Trophoblast cell (in vitro differentiated cells and primary cell): ENCODE measurements around the gene GPATCH3. TPM values are rescaled to one million over a fixed set of nuclear protein-coding genes. Genes with fewer than 3 reads are reported as not detected.
"Not testable (repeated sequence)": the region's sequence is repeated elsewhere in the genome, so short reads cannot be mapped to it uniquely, and the experiment has no call there.

Experiments
- DNase-seq, 2 donors: peaks; one replicate each; pipeline ENCODE4 v3.0.0-alpha.2; 2016
- H2AFZ ChIP-seq: 2 replicates; pipeline ENCODE4 v1.6.1; 2013; ENCODE audit warnings: low read length, moderate library complexity, mild to moderate bottlenecking; ENCODE audit not compliant: insufficient read depth, poor library complexity
- H2AK5ac ChIP-seq: 2 replicates; pipeline ENCODE4 v1.6.1; 2013; ENCODE audit warnings: mild to moderate bottlenecking, low read length
- H2BK120ac ChIP-seq: 2 replicates; pipeline ENCODE4 v1.6.1; 2013; ENCODE audit warnings: low read length, mild to moderate bottlenecking, moderate library complexity; ENCODE audit not compliant: insufficient read depth, poor library complexity
- H2BK12ac ChIP-seq: 2 replicates; pipeline ENCODE4 v1.6.1; 2013; ENCODE audit warnings: mild to moderate bottlenecking, low read length, moderate library complexity
- H2BK5ac ChIP-seq: 2 replicates; pipeline ENCODE4 v1.6.1; 2013; ENCODE audit warnings: low read length, low read depth, moderate library complexity, mild to moderate bottlenecking; ENCODE audit not compliant: poor library complexity
- H3K14ac ChIP-seq: 2 replicates; pipeline ENCODE4 v1.6.1; 2013; ENCODE audit warnings: mild to moderate bottlenecking, low read length
- H3K18ac ChIP-seq: 2 replicates; pipeline ENCODE4 v1.6.1; 2013; ENCODE audit warnings: mild to moderate bottlenecking, low read length
- H3K23ac ChIP-seq: 2 replicates; pipeline ENCODE4 v1.6.1; 2013; ENCODE audit warnings: low read length
- H3K27ac ChIP-seq: 2 replicates; pipeline ENCODE4 v1.5.1; 2013; ENCODE audit warnings: low read depth, mild to moderate bottlenecking, inconsistent platforms, low read length, moderate library complexity
- H3K27me3 ChIP-seq: 2 replicates; pipeline ENCODE4 v1.6.1; 2013; ENCODE audit warnings: inconsistent platforms, mild to moderate bottlenecking, low read length, moderate library complexity; ENCODE audit not compliant: insufficient read depth
- H3K36me3 ChIP-seq, 2 experiments: 1 replicate in 1 of 2; 2 replicates in 1 of 2; pipeline ENCODE4 v1.6.1; 2013; ENCODE audit warnings: low read length in 2 of 2, mild to moderate bottlenecking in 2 of 2, moderate library complexity in 1 of 2; ENCODE audit not compliant: insufficient read depth in 2 of 2, control insufficient read depth in 1 of 2
- H3K4ac ChIP-seq: 2 replicates; pipeline ENCODE4 v1.6.1; 2013; ENCODE audit warnings: low read depth, mild to moderate bottlenecking, low read length, moderate library complexity
- H3K4me1 ChIP-seq, 2 experiments: 1 replicate in 1 of 2; 2 replicates in 1 of 2; pipeline ENCODE4 v1.6.1; 2013; ENCODE audit warnings: low read length in 2 of 2, mild to moderate bottlenecking in 2 of 2, moderate library complexity in 1 of 2; ENCODE audit not compliant: insufficient read depth in 2 of 2, control insufficient read depth in 1 of 2
- H3K4me2 ChIP-seq: 2 replicates; pipeline ENCODE4 v1.6.1; 2013; ENCODE audit warnings: inconsistent platforms, mild to moderate bottlenecking, low read length, moderate library complexity
- H3K4me3 ChIP-seq: 2 replicates; pipeline ENCODE4 v1.5.1; 2013; ENCODE audit warnings: mild to moderate bottlenecking, low read depth, low read length, inconsistent platforms
- H3K79me1 ChIP-seq: one replicate; pipeline ENCODE4 v1.6.1; 2013; ENCODE audit warnings: low read length
- H3K79me2 ChIP-seq: 2 replicates; pipeline ENCODE4 v1.6.1; 2013; ENCODE audit warnings: low read length, mild to moderate bottlenecking; ENCODE audit not compliant: control insufficient read depth, insufficient read depth, poor library complexity
- H3K9ac ChIP-seq: 2 replicates; pipeline ENCODE4 v1.6.1; 2013; ENCODE audit warnings: mild to moderate bottlenecking, low read length
- H3K9me3 ChIP-seq: 2 replicates; pipeline ENCODE4 v1.6.1; 2013; ENCODE audit warnings: low read depth, mild to moderate bottlenecking, control low read depth, inconsistent platforms, low read length; ENCODE audit not compliant: insufficient read depth
- H4K12ac ChIP-seq: 2 replicates; pipeline ENCODE4 v1.6.1; 2013; ENCODE audit warnings: low read depth, mild to moderate bottlenecking, low read length, moderate library complexity
- H4K8ac ChIP-seq: 2 replicates; pipeline ENCODE4 v1.6.1; 2013; ENCODE audit warnings: low read depth, mild to moderate bottlenecking, low read length, moderate library complexity
- H4K91ac ChIP-seq: one replicate; pipeline ENCODE4 v1.6.1; 2013; ENCODE audit warnings: low read depth, mild to moderate bottlenecking, low read length, moderate library complexity
- WGBS: extraction: QIAGEN DNeasy Blood & Tissue Kit; methylation state at CpG from one replicate; pipeline ENCODE4 v1.1.7; 2013; ENCODE audit warnings: missing lambda C conversion rate; ENCODE audit not compliant: insufficient read length, insufficient coverage; ENCODE audit errors: extremely low coverage; 5-methylcytosine and 5-hydroxymethylcytosine counted together
- polyA plus RNA-seq: library from polyadenylated mRNA; stranded (reverse); fragments of 200-250 nt; gene quantifications from 2 replicates; pipeline ENCODE4 v1.2.3, GENCODE V29; 2013

Gene GPATCH3
- polyA plus RNA-seq = 17.8 and 18.2 TPM in 2 replicates

DNA sequence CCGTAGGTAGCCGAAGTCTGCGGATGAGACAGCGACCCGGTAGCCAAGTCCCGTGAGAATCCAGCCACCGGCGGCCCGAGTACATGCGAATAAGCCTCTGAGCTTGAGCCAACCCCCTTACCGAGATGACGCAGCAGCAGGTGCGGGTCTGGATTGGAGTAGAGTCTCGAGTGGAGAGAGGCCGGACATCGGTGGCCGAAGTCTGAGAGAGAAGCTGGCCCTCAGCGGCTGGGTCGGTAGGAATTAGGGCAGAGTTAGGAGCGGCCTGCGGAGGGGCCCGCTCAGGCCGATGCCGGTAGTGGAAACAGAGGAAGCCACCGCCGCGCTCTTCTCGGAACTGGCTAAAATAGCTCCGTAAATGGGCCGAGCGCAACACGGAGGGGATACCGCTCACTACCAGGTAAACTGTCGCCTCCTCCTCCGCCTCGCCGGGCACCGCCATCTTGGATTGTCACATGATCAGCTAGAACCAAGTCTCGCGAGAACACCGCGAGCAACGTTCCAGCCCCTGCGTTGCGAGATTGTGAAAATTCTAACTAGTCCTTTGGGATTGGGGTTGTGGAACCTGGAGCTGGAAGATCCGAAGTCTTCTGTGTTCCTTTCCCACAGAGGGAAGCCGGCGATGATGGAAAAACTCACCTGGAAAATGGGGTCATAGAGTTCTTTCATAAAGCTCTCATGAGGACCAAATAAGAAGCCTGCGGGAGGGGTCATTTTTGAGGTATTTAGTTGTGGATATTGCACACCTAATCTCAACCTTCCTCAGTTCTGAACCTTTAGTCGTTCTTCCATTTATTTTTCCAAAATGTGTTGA, at the start of gene GPATCH3:
TSS of gene GPATCH3 (minus strand) at position 467 of the 814 bp plus-strand sequence. CDS start at position 442, 25 bp downstream.
- Histone ChIP-seq H3K23ac (no peak within 1 kb of the TSS), H2BK5ac (peak within 1 kb of the TSS; percentile 73), H3K4me3 (peak within 1 kb of the TSS; percentile 88), H3K4ac (peak within 1 kb of the TSS; percentile 77), H2BK120ac (peak within 1 kb of the TSS; percentile 70), H3K79me2 (peaks cover 2% of the 10 kb centered on the region), H2AK5ac (peak within 1 kb of the TSS; percentile 37), H3K4me2 (peak within 1 kb of the TSS; percentile 83), H3K27ac (peak within 1 kb of the TSS; percentile 80), H3K4me1 (peaks cover 0 to 5% of the 10 kb centered on the region in 2 experiments), H3K9ac (peak within 1 kb of the TSS; percentile 90), H2AFZ (peak within 1 kb of the TSS; percentile 69), H3K79me1 (peaks cover 5% of the 10 kb centered on the region), H4K12ac (peak within 1 kb of the TSS; percentile 96), H3K36me3 (peaks cover 9 to 11% of the 10 kb centered on the region in 2 experiments), H2BK12ac (no peak within 1 kb of the TSS), H3K14ac (peak within 1 kb of the TSS; percentile 81), H3K27me3 (no peaks in the 10 kb centered on the region), H4K8ac (peak within 1 kb of the TSS; percentile 96), H4K91ac (peak within 1 kb of the TSS; percentile 72), H3K18ac (peak within 1 kb of the TSS; percentile 78), H3K9me3 (no peaks in the 10 kb centered on the region)
- WGBS = no CpG with 5 or more reads among the region's 50 CpGs
- DNase-seq = peak; percentile 91 to 99

GRCh38 chr1:26949926-26950319, 49.7 kb upstream of the GPATCH3 start:
- Histone ChIP-seq H3K9ac (no peak overlapping the region), H3K79me1 (no peaks in the 10 kb centered on the region), H3K18ac (no peak overlapping the region), H3K4me2 (no peak overlapping the region), H3K4me1 (no peaks in the 10 kb centered on the region), H4K12ac (no peak overlapping the region), H3K79me2 (no peaks in the 10 kb centered on the region), H3K4me3 (no peak overlapping the region), H3K27ac (no peak overlapping the region), H3K9me3 (peaks cover 1% of the 10 kb centered on the region), H2AFZ (no peak overlapping the region), H3K27me3 (no peaks in the 10 kb centered on the region), H4K8ac (no peak overlapping the region), H3K23ac (no peak overlapping the region), H2AK5ac (no peak overlapping the region), H3K4ac (no peak overlapping the region), H4K91ac (no peak overlapping the region), H3K14ac (no peak overlapping the region), H2BK120ac (no peak overlapping the region), H2BK5ac (no peak overlapping the region), H3K36me3 (peaks cover 51 to 56% of the 10 kb centered on the region in 2 experiments), H2BK12ac (no peak overlapping the region)
- DNase-seq = no peak
- no CpG with 5 or more reads among the region's 3 CpGs for WGBS

DNA sequence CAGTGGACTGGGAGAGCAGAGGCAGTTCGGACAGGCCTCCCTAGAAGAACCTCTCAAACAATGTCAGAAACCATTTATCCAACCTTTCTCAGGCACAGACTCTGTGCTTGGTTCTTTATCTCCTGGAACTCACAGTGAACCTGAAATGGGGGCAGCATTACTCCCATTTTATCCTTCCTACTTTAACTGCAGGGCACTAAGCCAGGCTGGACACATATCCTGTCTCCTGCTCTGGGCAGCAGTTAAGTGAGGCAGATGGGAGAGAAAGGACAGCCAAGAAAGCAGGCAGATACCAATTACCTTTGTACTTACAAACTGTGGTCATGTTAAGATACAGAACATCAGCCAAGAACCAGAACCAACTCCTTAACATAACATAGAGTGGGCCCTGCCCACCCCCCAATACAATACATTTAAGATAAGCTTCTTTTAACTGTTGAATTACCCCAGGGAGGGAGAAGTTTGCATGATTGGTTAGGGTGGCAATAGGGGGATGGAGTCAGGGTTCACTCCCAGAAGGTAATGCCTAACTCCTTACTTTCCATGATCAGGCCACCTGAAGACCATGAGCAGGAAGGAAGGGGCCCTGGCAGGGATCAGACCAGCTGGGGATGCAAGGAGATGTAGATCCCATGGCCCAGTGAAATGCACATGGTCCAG, 49.1 kb upstream of the GPATCH3 start:
- H2AK5ac ChIP-seq = no peak overlapping the region
- peaks cover 53 to 56% of the 10 kb centered on the region in 2 experiments for H3K36me3 ChIP-seq
- H3K23ac ChIP-seq = no peak overlapping the region
- no peak overlapping the region for H3K4ac ChIP-seq
- no peak overlapping the region for H2AFZ ChIP-seq
- no peak overlapping the region for H2BK5ac ChIP-seq
- H4K8ac ChIP-seq = no peak overlapping the region
- WGBS = no CpG with 5 or more reads among the region's 1 CpG
- H3K27me3 ChIP-seq = no peaks in the 10 kb centered on the region
- H3K9me3 ChIP-seq = peaks cover 1% of the 10 kb centered on the region
- H3K27ac ChIP-seq = no peak overlapping the region
- no peak overlapping the region for H3K18ac ChIP-seq
- no peaks in the 10 kb centered on the region for H3K4me1 ChIP-seq
- DNase-seq = no peak
- no peak overlapping the region for H3K14ac ChIP-seq
- no peaks in the 10 kb centered on the region for H3K79me1 ChIP-seq
- no peak overlapping the region for H3K4me2 ChIP-seq
- no peak overlapping the region for H4K91ac ChIP-seq
- no peak overlapping the region for H2BK120ac ChIP-seq
- no peak overlapping the region for H2BK12ac ChIP-seq
- no peak overlapping the region for H4K12ac ChIP-seq
- H3K79me2 ChIP-seq = no peaks in the 10 kb centered on the region
- H3K9ac ChIP-seq = no peak overlapping the region
- no peak overlapping the region for H3K4me3 ChIP-seq

GRCh38 chr1:26948725-26949057, 48.4 kb upstream of the GPATCH3 start:
- no CpG with 5 or more reads among the region's 16 CpGs for WGBS
- not testable (repeated sequence) for DNase-seq, H3K27me3 ChIP-seq, H3K18ac ChIP-seq, H4K8ac ChIP-seq, H3K79me1 ChIP-seq, H3K4ac ChIP-seq, H3K4me1 ChIP-seq, H3K4me3 ChIP-seq, H2BK5ac ChIP-seq, H3K9ac ChIP-seq, H3K27ac ChIP-seq, H3K4me2 ChIP-seq, H2BK120ac ChIP-seq, H4K91ac ChIP-seq, H2AFZ ChIP-seq, H3K14ac ChIP-seq, H3K23ac ChIP-seq, H4K12ac ChIP-seq, H3K9me3 ChIP-seq, H2AK5ac ChIP-seq, H2BK12ac ChIP-seq, H3K79me2 ChIP-seq
- peaks cover 59 to 62% of the 10 kb centered on the region in 2 experiments for H3K36me3 ChIP-seq
